GM19025 (cell line): ENCODE measurements around the gene GCK.
"Not testable (repeated sequence)": the region's sequence is repeated elsewhere in the genome, so short reads cannot be mapped to it uniquely, and the experiment has no call there.

Experiments
- ATAC-seq: cut with Tn5 transposase; IDR thresholded peaks from one replicate; pipeline ENCODE4 v1.9.1; 2021; ENCODE audit warnings: mild to moderate bottlenecking, low read depth, moderate library complexity; ENCODE audit not compliant: unreplicated experiment

Gene GCK

GRCh38 chr7:44145969-44146911 lies 43.0 kb downstream of the GCK start:
- no peak for ATAC-seq

- no peak for ATAC-seq
Measured at GRCh38 chr7:44145479-44145968, 43.7 kb downstream of the GCK start.

GRCh38 chr7:44144968-44145478 lies 44.2 kb downstream of the GCK start:
- ATAC-seq: no peak

GRCh38 chr7:44144426-44144967 lies 44.7 kb downstream of the GCK start:
- no peak for ATAC-seq

GRCh38 chr7:44143646-44144250 lies 45.5 kb downstream of the GCK start:
- ATAC-seq: no peak

- ATAC-seq: no peak
Measured at GRCh38 chr7:44142028-44142427, 47.2 kb downstream of the GCK start.

GRCh38 chr7:44141221-44141850 lies 47.9 kb downstream of the GCK start, which contains the start of gene MYL7:
MYL7 (minus strand) TSS chr7:44141332; CDS start chr7:44141305, 27 bp downstream.
- ATAC-seq: no peak

GRCh38 chr7:44140341-44140740 lies 48.9 kb downstream of the GCK start:
- ATAC-seq: no peak

- ATAC-seq: no peak
Measured at GRCh38 chr7:44139311-44140010, 49.8 kb downstream of the GCK start.

GRCh38 chr7:44138698-44139097 lies 50.5 kb downstream of the GCK start:
- no peak for ATAC-seq

GRCh38 chr7:44136731-44137130 lies 52.5 kb downstream of the GCK start:
- ATAC-seq: no peak

- no peak for ATAC-seq
Measured at GRCh38 chr7:44134943-44135628, 54.2 kb downstream of the GCK start.

- ATAC-seq: no peak
Measured at GRCh38 chr7:44133295-44133694, 55.9 kb downstream of the GCK start.

- no peak for ATAC-seq
Measured at GRCh38 chr7:44132039-44132438, 57.2 kb downstream of the GCK start.

GRCh38 chr7:44131173-44132029 lies 57.8 kb downstream of the GCK start:
- ATAC-seq: no peak

GRCh38 chr7:44128721-44129582 lies 60.3 kb downstream of the GCK start:
- ATAC-seq: no peak

GRCh38 chr7:44127161-44127560 lies 62.1 kb downstream of the GCK start:
- no peak for ATAC-seq

- ATAC-seq: not testable (repeated sequence)
Measured at GRCh38 chr7:44126574-44126973, 62.7 kb downstream of the GCK start.
